PC-9 (cell line): Measurements from ENCODE around the gene PIK3R5. TPM values are rescaled to one million over a fixed set of nuclear protein-coding genes. Genes with fewer than 3 reads are reported as not detected.

Source experiments
- BruUV-seq: library from RNA; stranded (reverse); fragments of 400-500 nt; replicated peaks from 2 replicates; lab custom pipeline; 2021; lab: Mats Ljungman, UMichigan
- CTCF ChIA-PET: fragments of 300-600 bp; sonication (Branson Sonifier 250); formaldehyde crosslinking; loops from one replicate; lab custom pipeline; 2022; ENCODE audit warnings: antibody characterized with exemption; lab: Charles Lee
- POLR2A ChIA-PET: fragments of 300-600 bp; sonication (Branson Sonifier 250); formaldehyde crosslinking; loops from one replicate; lab custom pipeline; 2022; ENCODE audit warnings: antibody characterized with exemption; ENCODE audit not compliant: unreplicated experiment; lab: Charles Lee
- DNase-seq, 2 experiments: peaks; one replicate each; pipeline versions ENCODE4 v3.0.0 to v3.0.0-alpha.2; 2015 to 2022; ENCODE audit warnings: mixed read lengths in 1 of 2
- H2AFZ ChIP-seq: fragments of 200-600 bp; sonication (generic); 2 replicates; pipeline ENCODE4 v1.8.1; 2017; ENCODE audit warnings: antibody characterized with exemption
- H3F3A ChIP-seq: fragments of 200-600 bp; sonication (generic); 2 replicates; pipeline ENCODE4 v1.8.1; 2017; ENCODE audit warnings: antibody characterized with exemption, mild to moderate bottlenecking, low read depth; ENCODE audit not compliant: insufficient read depth
- H3K27ac ChIP-seq: fragments of 200-600 bp; sonication (generic); 2 replicates; pipeline ENCODE4 v1.6.1; 2016; ENCODE audit warnings: mixed run types
- H3K27me3 ChIP-seq: fragments of 200-600 bp; sonication (generic); 2 replicates; pipeline ENCODE4 v1.6.1; 2016; ENCODE audit warnings: low read depth, mixed run types; ENCODE audit not compliant: insufficient read depth
- H3K36me3 ChIP-seq: fragments of 200-600 bp; sonication (generic); 2 replicates; pipeline ENCODE4 v1.6.1; 2016; ENCODE audit warnings: low read depth, mixed run types
- H3K4me1 ChIP-seq: fragments of 200-600 bp; sonication (generic); replicated peaks from 2 replicates; pipeline ENCODE4 v1.6.1; 2016; ENCODE audit warnings: mixed run types; ENCODE audit not compliant: insufficient read depth
- H3K4me2 ChIP-seq: fragments of 200-600 bp; sonication (generic); 2 replicates; pipeline ENCODE4 v1.6.1; 2017; ENCODE audit warnings: mixed run types
- H3K4me3 ChIP-seq: fragments of 200-600 bp; sonication (generic); 2 replicates; pipeline ENCODE4 v1.6.1; 2016; ENCODE audit warnings: mixed run types
- H3K79me2 ChIP-seq: fragments of 200-600 bp; sonication (generic); 2 replicates; pipeline ENCODE4 v1.6.1; 2017; ENCODE audit warnings: low read depth, mixed run types
- H3K9me2 ChIP-seq: fragments of 200-600 bp; sonication (generic); 2 replicates; pipeline ENCODE4 v1.8.1; 2017; ENCODE audit warnings: mild to moderate bottlenecking; ENCODE audit not compliant: insufficient read depth
- H3K9me3 ChIP-seq: fragments of 200-600 bp; sonication (generic); 2 replicates; pipeline ENCODE4 v1.8.1; 2016; ENCODE audit warnings: low read depth; ENCODE audit not compliant: insufficient read depth
- H4K20me1 ChIP-seq: fragments of 200-600 bp; sonication (generic); 2 replicates; pipeline ENCODE4 v1.8.1; 2017; ENCODE audit not compliant: insufficient read depth
- EZH2 ChIP-seq: fragments of 200-600 bp; sonication (generic); IDR thresholded peaks from 2 replicates; pipeline ENCODE4 v1.8.0; 2017; ENCODE audit warnings: antibody characterized with exemption, low read depth
- intact Hi-C: fragments of 100-400 bp; cut with micrococcal nuclease; formaldehyde crosslinking; loops from one replicate; pipeline ENCODE4 v1.10.0; 2022; ENCODE audit not compliant: unreplicated experiment
- total RNA-seq: library from RNA; stranded (reverse); gene quantifications from 2 replicates; pipeline ENCODE4 v1.2.3, GENCODE V29; 2021
- TF ChIP-seq, protein P1 (sequence below): fragments of 200-600 bp; sonication (generic); conservative IDR thresholded peaks from 2 replicates; pipeline ENCODE4 v1.6.1; 2017; ENCODE audit warnings: mixed run types, antibody characterized with exemption, mild to moderate bottlenecking, moderate library complexity

Gene PIK3R5
- total RNA-seq, 1 experiment from 2014 or later, result not detected

DNA sequence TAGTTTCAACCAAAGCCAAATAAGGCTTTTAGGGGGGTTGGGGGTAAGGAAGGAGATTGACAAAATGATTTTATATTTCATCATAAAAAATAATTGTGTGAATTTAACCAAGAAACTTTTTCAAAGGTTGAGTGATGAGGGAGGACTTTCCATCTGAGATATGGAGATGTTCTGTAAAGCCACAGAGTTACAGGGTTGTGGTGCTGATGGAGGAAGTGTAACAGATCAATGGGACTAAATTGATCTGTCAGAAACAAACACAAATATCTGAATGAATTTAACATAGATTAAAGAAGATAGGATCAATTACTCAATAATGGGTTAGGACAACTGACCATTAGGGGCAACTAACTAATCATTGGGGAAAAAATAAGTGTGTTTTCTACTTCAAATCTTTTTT, 14.2 kb upstream of the PIK3R5 start:
- TF ChIP-seq, protein P1, sequence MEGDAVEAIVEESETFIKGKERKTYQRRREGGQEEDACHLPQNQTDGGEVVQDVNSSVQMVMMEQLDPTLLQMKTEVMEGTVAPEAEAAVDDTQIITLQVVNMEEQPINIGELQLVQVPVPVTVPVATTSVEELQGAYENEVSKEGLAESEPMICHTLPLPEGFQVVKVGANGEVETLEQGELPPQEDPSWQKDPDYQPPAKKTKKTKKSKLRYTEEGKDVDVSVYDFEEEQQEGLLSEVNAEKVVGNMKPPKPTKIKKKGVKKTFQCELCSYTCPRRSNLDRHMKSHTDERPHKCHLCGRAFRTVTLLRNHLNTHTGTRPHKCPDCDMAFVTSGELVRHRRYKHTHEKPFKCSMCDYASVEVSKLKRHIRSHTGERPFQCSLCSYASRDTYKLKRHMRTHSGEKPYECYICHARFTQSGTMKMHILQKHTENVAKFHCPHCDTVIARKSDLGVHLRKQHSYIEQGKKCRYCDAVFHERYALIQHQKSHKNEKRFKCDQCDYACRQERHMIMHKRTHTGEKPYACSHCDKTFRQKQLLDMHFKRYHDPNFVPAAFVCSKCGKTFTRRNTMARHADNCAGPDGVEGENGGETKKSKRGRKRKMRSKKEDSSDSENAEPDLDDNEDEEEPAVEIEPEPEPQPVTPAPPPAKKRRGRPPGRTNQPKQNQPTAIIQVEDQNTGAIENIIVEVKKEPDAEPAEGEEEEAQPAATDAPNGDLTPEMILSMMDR, result no peak
- no peak for TF ChIP-seq EZH2
- no peak overlapping the region for H3K27ac ChIP-seq
- no peaks in the 10 kb centered on the region for H3K9me3 ChIP-seq
- no peaks in the 10 kb centered on the region for H3K27me3 ChIP-seq
- H3K36me3 ChIP-seq, result no peaks in the 10 kb centered on the region
- H3K4me2 ChIP-seq, result no peak overlapping the region
- ChIA-PET CTCF (no interaction called here), POLR2A (no interaction called here)
- H3K4me1 ChIP-seq, result no peaks in the 10 kb centered on the region
- intact Hi-C loops, result no loop called here
- no TSS peak for BruUV-seq
- H4K20me1 ChIP-seq, result no peaks in the 10 kb centered on the region
- no peak for DNase-seq
- no peaks in the 10 kb centered on the region for H3K79me2 ChIP-seq
- H2AFZ ChIP-seq, result no peak overlapping the region
- no peak overlapping the region for H3K4me3 ChIP-seq
- no peaks in the 10 kb centered on the region for H3K9me2 ChIP-seq
- no peaks in the 10 kb centered on the region for H3F3A ChIP-seq

GRCh38 chr17:8976638-8977037, 11.1 kb upstream of the PIK3R5 start:
- Histone ChIP-seq H3K27ac (no peak overlapping the region), H3K4me2 (no peak overlapping the region), H4K20me1 (no peaks in the 10 kb centered on the region), H2AFZ (no peak overlapping the region), H3K9me3 (no peaks in the 10 kb centered on the region), H3F3A (no peaks in the 10 kb centered on the region), H3K9me2 (no peaks in the 10 kb centered on the region), H3K36me3 (no peaks in the 10 kb centered on the region), H3K79me2 (no peaks in the 10 kb centered on the region), H3K4me1 (no peaks in the 10 kb centered on the region), H3K27me3 (no peaks in the 10 kb centered on the region), H3K4me3 (no peak overlapping the region)
- TF ChIP-seq, protein P1, result no peak
- no peak for TF ChIP-seq EZH2
- CTCF ChIA-PET, result no interaction called here
- POLR2A ChIA-PET, result no interaction called here
- DNase-seq, result no peak
- intact Hi-C loops, result loop anchor here (1.0 kb wide), 1 partner anchor 17 kb away; no protein-coding TSS in a partner anchor
- BruUV-seq, result no TSS peak

DNA sequence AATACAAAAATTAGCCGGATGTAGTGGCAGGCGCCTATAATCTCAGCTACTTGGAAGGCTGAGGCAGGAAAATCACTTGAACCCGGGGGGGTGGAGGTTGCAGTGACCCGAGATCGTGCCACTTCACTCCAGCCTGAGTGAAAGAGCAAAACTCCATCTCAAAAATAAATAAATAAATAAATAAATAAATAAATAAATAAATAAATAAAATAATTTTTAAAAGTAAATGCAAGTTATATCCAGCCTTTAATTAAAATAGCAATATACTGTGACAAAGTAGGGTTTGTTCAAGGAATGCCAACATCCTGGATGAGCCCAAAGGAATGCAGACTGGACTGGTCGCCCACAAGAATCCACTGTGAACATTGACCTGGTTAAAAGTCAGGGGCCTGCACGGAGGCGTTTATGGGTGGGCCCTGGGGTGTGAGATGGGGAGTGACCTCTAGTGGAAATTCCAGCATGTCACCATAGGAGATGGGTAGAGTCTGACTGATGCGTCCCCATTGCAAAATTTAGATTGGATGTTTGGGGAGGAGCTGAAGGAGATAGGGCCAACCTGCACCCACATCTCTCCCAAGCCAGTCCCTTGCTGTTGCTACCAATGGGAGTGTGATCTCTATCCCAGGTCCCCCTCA, 9.7 kb upstream of the PIK3R5 start:
- no peaks in the 10 kb centered on the region for H3K79me2 ChIP-seq
- BruUV-seq, result no TSS peak
- no peaks in the 10 kb centered on the region for H3F3A ChIP-seq
- H3K4me2 ChIP-seq, result no peak overlapping the region
- H3K9me2 ChIP-seq, result no peaks in the 10 kb centered on the region
- CTCF ChIA-PET, result interaction anchor here (0.6 kb wide), 1 partner anchor 1408 kb away, joined by 9 read pairs; no protein-coding TSS in a partner anchor
- H4K20me1 ChIP-seq, result no peaks in the 10 kb centered on the region
- DNase-seq, result no peak
- H2AFZ ChIP-seq, result no peak overlapping the region
- no peaks in the 10 kb centered on the region for H3K36me3 ChIP-seq
- no peak overlapping the region for H3K27ac ChIP-seq
- no peaks in the 10 kb centered on the region for H3K4me1 ChIP-seq
- POLR2A ChIA-PET, result no interaction called here
- no peaks in the 10 kb centered on the region for H3K27me3 ChIP-seq
- no peaks in the 10 kb centered on the region for H3K9me3 ChIP-seq
- no peak overlapping the region for H3K4me3 ChIP-seq
- intact Hi-C loops, result no loop called here
- TF ChIP-seq, protein P1, result no peak
- no peak for TF ChIP-seq EZH2
